Activated CD4-positive, CD25-positive, alpha-beta regulatory T cell treated with anti-CD3 and anti-CD28 coated beads, Interleukin-2, amount 50 U/mL, for 72 hours (primary cell): Measurements from ENCODE around the gene HCFC1.

Experiments used
- DNase-seq: peaks from one replicate; pipeline ENCODE4 v3.0.0; 2021

The HCFC1 gene

GRCh38 chrX:153900831-153901752, 70.5 kb downstream of the HCFC1 start:
- no peak for DNase-seq

- DNase-seq: no peak
These were observed 73.7 kb downstream of the HCFC1 start for GRCh38 chrX:153897899-153898298.
